ENCODE results near the gene SH3BP2. TPM values are rescaled to one million over a fixed set of nuclear protein-coding genes. Genes with fewer than 3 reads are reported as not detected.
A peak's percentile ranks its signal among the peaks of the same experiment; 100 is the strongest.

The SH3BP2 gene, protein sequence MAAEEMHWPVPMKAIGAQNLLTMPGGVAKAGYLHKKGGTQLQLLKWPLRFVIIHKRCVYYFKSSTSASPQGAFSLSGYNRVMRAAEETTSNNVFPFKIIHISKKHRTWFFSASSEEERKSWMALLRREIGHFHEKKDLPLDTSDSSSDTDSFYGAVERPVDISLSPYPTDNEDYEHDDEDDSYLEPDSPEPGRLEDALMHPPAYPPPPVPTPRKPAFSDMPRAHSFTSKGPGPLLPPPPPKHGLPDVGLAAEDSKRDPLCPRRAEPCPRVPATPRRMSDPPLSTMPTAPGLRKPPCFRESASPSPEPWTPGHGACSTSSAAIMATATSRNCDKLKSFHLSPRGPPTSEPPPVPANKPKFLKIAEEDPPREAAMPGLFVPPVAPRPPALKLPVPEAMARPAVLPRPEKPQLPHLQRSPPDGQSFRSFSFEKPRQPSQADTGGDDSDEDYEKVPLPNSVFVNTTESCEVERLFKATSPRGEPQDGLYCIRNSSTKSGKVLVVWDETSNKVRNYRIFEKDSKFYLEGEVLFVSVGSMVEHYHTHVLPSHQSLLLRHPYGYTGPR
- 39.2 TPM for total RNA-seq

DNA sequence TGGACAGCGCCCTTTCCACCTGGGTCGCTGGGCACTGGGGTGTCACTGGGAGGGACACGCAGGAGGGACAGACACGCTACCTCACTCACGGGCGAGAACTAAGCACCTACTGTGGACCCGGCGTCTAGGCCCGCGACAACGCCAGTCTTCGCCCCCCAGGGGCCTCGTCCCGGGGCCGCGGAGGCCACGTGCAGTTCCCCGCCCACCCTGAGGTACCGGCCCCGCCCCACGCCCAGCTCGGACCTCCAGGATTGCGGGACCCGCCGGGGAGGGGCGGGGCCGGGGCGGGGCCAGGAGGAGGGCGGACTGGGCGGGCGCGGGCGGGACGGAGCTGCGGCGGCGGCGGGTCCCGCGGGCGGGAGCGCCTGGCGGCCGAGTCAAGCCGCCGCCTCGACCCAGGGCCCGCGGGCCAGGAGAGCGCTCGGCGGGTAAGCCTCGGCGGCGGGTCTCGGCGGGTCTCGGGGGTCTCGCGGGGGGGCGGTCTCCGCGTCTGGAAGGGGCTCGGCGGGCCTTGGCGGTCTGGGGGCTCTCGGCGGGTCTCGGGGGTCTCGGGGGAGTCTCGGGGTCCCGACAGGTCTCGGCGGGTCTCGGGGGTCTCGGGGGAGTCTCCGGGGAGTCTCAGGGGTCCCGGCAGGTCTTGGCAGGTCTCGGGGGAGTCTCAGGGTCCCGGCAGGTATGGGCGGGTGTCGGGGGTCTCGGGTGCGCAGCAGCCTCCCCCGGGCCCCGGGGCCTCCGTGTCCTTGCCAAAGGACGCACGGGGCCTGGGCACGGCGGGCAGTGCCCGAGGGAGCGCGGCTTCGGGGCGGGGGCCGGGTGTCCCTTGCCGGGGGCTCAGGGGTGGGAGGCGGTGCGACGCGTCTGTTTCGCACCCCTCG lies at the start of gene SH3BP2:
TSS of gene SH3BP2 (plus strand) at position 375 of the 875 bp plus-strand sequence. CDS start 27,533 bp downstream, outside the sequence.
- DNase-seq = peak; percentile 88

DNA sequence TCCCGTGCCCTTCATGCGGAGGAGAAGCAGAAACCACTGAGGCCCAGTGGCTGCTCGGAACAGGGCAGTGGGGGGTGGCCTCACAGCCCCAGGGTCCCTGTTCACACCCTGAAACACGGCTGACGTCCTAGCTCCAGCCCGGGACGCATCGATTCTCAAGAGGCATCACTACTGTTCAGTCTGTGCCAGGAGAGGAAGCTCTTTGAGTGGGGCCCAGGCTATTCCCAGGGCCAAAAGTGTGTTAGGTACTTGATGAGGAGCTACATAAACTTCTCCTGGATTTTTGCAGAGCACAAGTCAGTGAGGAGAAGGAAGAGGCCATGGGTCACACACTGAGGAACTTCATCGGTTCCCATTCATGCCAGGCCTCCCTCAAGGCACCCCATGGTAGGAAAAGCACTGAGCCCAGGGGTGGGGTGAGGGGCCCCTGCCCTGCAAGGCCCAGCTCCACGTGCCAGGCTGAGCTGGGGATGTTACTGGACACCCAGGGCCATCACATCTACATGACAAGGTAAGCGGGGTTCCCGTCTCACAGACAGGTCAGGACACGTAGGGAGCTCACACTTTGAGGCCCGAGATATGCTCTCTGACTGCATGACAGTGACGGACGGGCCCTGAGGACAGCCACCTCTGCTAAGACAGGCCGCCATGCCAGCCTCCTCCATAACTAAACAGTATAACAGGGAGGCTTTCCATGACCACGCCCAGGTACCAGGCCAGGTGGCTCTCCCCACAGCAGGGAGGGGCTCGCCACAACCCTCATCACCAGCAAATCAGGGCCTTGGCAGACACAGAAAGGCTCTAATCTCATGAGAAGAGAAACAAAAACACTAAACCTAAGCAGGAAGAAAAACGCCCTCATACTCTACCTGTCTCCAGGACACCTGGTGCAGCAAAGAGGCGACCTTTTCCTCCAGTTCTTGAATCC lies 49.1 kb upstream of the SH3BP2 start:
- DNase-seq = no peak

DNA sequence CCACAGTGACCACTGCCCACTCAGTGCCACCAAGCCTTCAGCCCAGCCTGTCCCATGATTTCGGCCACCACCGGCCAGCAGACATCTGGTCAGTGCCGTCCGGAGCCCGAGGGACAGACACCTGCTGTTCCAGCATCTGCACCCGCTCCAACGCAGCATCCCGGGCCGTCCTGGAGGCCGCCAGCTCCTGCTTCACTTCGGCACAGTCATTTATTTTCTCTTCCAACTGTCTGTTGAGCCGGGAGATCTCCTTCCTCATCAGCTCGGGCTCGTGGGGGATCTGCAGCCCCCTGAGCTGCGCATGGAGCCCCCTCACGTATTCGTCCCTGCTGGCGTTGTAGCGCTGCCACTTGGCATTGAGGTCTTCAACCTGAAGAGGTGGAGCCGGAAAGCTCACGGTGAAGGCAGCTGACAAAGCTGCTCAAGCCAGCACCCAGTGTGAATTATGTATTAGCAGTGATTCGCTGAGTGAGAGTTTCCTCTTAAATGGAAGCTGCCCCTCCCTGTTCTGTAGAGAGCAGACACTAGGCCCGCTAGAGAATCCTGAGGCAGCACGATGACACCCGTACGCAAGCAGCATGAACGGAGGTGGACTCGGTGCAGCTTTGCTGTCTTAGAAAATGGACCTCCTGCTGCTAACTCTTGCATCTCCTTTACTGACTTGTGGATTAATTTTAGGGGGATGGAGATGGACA lies 48.2 kb upstream of the SH3BP2 start:
- DNase-seq = no peak

DNA sequence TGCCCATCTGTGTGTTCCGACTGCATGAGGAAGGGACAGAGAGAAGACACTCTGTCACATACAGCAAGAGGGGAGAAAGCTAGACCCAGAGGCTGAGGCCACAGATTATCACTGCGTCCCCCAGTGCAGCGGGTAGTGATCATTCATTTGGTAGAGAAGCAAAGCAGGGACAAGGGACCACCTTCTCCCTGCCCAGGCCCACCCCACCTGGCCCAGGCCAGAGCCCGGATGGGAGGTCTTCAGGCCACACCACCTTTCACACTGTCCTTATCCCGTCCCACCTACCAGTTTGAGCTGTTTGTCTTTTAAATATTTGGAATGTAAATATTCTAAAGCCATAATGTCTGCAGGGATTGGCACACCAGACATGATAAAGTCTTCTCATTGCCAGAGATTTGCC lies 47.4 kb upstream of the SH3BP2 start:
- no peak for DNase-seq

DNA sequence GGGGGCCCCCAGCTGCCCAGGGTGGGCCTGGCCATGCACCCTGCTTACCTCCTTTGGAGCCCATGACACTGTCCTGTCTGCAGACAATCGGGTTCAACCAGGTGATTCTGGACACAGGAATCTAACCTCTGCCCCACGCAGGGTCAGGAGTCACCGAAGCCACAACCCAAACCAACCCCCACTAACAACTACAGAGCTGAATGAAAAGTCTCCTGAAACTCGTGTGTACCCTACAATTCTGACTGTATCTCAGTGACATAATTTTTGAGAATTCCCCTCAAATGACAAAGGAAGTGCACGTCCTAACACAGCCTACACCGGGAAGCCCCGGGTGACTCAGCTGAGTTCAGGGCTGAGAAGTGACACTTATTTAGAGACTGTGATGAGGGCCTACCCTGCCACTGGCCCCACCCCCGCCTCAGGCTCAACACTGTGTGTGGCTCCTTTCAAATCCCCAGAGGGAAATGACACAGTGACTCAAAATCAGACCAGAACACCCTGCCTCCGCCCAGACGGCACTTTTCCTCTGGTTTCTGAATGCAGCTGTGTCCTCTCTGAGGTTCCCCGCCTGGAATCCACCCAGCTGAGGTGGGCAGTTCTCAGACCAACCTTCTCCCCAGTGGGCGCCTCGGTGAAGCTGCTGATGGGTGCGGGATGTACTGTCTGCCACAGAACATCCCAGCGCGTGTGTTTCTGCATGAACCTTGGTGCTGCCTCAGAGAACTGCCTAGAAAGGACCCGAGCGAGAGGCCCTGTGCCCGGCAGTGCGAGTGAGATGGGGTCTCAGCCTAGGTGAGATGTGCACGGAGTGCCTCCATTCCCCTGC lies 46.7 kb upstream of the SH3BP2 start:
- DNase-seq = peak; percentile 45

DNA sequence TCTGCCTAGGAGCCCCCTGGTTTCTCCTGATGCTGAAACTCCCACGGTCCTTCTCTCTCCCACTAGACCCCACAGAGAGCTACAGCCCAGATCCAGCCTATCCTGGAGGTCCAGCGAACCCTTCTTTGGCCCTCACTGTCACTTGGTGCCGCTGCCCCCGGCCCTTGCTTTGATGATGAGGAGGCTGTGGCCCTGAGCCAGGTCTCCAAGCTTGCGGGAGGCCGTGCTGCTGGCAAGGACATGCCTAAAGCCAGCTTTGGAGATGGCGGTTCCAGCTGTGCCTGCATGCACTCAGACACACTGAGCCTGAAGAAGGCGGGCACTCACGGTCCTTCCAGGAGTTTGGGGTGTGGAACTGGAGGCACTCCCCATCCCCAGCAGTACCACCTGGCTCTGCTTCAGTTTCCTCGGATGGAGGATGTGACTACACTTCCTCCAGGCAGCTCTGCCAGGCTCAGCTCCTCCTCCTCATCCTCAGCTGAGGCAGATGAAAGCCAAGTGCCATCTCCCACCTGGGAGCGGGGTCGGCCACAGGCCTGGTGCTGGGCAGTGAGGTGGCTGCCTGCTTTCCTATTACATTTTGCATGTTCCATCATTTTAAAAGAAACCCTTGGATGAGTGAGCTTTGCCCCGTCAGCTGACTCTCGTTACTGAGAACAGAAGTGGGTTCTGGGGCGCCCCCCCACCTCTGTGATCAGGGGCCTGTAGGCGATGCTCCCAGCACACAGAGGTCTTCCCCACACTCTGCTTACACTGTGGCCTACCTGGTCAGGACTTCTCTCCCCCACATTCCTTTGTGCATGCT lies 45.8 kb upstream of the SH3BP2 start:
- DNase-seq = no peak

DNA sequence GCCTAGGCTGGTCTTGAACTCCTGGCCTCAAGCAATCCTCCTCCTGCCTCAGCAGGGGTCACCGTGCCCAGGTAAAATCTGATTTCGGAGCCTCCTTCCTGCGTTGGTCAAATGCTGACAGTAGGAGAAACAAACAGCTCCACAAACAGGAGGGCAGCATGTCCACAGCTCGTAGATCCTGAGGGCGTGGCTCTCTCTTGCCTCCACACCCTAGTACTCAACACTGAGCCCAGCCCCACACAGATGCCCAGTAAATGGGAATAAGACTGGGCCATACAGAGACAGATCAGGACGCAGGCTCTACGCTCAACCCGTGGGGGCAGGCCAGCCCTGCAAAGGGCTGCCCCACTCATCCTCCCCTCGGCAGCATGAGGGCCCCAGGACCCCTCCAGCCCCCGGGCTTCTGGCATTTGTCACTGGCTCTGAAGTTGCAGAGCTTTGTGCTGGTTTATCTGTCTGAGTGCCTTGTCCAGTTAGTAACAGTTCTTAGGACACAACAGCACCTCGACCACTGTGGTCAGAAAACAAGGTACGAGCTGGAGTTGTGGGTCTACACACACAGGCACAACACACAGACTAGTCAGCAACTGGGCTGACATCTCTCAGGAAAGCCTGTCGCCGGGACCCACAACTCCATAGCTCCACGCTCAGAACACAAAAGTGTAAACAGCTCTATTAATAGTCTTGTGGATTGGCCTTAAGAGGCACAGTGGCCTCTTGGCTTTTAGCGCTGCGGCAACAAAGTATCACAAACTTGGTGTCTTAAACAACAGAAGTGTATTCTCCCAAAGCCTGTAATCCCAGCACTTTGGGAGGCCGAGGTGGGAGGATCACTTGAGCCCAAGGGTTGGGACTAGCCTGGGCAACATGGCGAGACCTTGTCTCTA lies 41.9 kb upstream of the SH3BP2 start:
- DNase-seq = no peak

DNA sequence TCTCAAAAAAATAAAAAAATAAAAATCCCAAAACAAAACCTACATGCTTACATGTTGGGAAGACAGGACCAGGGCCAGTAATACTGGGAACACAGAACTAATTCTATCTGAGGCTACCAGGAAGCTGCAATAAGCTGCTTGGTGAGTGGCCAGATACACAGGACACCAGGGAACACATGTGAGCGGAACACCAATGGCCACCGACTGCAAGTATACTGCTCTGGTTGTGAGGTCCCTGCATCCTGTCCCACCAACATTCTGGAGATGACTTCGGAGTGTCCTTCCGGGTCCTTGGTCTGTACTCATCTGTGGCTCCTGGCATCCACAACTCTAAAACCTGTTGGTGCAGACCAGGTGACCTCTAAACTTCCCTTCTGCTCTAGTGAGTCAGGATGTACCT lies 39.4 kb upstream of the SH3BP2 start:
- DNase-seq = no peak

DNA sequence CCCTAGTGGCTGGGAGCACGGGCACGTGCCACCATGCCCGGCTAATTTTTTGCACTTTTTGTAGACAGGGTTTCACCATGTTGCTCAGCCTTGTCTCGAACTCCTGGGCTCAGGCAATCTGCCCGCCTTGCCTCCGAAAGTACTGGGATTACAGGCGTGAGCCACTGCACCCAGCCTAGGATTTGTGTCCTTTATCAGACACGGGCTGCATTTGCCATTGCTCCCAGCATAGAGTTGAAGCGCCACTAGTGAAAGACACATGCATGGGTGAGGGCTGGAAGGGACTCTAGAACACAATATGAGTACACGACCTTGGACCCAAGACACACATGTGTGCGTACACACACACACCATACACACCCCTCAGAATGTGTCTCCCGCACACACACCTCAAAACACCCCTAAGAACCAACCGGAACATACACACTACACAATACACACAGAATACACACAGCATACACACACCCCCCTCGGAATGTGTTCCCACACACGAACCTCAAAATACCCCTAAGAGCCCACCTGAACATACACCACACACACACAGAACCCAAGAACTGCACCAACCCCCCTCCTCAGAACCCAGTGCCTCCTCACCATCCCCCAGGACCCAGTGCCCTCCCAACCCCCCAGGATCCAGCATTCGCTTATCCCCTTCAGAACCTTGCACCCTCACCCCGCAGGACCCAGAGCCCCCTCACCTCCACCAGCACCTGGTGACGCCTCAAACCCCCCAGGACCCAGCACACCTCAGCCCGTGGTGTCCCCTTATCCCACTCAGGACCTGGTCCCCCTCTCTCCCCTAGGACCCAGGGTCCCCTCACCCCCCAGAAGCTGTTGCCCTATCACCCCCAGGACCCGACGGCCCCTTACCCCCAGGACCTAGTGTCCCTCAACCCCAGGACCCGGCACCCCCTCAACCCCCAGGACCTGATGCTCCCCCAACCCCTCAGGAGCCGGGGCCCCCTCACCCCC lies 37.8 kb upstream of the SH3BP2 start:
- no peak for DNase-seq

DNA sequence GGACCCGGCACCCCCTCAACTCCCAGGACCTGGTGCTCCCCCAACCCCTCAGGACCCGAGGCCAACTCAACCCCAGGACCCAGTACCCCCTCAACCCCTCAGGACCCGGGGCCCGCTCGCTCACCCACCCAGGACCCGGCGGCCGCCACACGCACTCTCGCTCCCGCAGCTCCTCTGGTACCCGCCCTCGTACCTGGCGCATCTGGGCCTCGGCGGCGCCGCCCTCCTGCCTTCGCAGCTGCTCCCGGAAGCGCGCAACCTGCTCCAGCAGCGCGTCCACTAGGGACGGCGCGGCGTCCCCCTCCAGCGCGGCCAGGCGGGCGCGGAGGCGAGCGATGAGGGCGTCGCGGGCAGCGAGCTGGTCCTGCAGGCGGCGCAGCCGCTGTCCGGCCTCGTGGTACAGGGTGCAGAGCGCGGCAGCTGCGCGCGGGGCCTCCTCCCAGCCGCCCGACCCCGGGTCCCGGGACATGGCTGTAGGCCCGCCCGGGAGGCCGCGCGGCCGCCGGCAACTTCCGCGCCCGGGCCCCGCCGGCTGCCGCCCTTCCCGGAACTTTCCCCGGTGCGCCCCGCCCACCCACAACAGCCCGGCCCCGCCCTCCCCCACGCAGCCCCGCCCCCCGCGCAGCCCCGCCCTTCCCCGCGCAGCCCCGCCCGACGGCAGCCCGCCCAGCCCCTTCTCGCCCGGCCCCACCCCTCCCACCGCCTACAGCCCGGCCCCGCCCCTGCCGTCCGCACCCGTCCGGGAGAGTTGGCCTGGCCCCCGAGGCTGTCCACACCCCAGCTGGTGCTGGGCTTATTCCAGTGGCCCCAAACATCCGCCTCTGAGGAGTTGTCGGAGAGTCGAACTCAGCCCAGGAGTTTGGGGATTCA lies 36.8 kb upstream of the SH3BP2 start, which contains the start of gene TNIP2:
TSS of gene TNIP2 (minus strand) at position 516 of the 870 bp plus-strand sequence. CDS start at position 469, 47 bp downstream.
- DNase-seq = peak; percentile 89

DNA sequence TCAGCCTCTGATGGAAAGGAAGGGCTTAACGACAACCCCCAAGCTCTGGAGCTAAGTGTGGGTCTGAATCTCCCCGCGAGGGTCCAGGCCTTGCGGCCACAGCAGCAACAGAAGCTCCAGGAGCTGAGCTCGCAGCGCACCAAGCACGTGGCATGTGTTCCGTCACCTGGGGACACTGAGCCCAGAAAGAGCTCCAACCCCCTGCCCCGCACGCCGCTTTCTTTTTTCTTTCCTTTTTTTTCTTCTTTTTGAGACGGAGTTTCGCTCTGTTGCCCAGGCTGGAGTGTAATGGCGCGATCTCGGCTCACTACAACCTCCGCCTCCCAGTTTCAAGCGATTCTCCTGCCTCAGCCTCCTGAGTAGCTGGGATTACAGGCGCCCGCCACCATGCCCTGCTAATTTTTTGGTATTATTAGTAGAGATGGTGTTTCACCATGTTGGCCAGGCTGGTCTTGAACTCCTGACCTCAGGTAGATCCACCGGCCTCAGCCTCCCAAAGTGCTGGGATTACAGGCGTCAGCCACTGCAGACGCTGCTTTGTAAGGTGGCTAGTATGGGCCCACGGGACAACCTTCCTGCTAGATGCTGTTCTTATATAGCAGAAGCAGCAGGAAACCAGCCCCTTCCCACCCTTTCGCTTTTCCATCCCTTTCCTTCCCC lies 36.1 kb upstream of the SH3BP2 start:
- no peak for DNase-seq

DNA sequence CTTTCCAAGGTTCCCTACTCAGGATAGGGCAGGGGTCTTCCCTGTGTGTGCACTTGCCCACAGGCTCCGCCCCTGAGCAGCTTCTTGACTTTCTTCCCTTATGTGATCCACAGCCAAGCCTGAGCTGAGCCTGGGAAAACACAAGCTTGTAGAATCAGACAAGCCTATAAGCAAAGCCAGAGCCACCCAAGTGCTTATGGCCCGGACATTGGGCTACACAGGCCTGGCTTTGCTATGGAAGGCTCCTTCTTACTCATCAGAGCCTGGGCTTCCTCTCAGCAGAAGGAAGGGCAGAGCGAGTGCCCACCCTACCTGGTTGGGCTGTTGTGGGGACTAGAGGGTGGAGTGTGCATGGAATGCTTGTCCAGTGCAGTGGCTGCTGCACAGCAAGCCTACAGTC lies 35.5 kb upstream of the SH3BP2 start:
- no peak for DNase-seq

DNA sequence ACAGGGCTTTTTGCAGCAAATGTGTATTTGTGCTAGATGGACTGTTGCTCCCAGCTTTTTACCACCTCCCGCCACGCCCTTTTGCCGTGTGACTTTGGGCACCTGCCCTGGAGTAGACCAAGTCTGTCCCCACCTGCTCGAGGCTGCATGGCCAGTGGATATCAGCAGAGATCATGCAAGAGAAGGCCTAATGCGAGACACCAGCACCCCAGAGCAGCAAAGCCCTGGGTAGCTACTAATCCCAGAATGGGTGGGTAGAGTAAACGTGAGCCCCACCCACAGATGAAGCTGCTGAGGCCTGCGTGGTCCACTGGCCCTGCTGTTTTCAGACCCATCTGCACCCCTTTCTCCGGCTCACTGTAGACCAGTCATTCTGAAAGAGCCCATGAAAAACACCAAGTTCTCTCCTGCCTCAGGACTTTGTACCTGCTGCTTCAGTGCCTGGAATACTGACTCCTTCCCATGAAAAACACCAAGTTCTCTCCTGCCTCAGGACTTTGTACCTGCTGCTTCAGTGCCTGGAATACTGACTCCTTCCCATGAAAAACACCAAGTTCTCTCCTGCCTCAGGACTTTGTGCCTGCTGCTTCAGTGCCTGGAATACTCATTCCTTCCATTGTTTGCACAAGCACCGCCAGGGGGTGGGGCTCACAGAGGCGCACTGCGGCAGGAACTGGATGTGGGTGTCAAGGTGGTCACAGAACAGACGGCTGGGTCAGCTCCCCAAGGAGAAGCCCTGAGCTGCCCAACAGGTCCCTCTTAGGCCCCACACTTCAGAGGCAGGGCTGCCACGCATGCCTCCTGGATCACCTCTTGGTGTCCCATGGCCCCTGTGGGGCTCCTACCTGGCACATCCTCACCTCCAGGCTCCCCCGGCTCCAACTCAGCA lies 31.6 kb upstream of the SH3BP2 start:
- no peak for DNase-seq

DNA sequence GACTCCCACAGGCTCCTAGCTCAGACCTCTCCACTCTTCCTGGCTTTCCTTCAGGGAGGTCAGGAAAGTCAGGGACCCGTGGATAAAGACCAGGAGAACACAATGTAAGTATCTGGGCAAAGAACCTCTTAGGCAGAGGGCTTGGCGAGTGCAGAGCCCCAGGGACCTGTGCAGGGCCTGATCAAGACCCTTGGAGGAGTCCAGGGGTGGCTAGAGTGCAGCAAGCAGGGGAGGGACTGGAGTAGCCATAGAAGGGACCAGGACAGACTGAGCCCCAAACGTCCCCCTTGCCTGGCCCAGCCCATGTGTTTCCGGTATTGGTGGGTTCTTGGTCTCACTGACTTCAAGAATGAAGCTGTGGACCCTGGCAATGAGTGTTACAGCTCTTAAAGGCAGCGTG lies 30.8 kb upstream of the SH3BP2 start:
- DNase-seq = no peak
